Karpas-422 (cell line): Measurements from ENCODE around the gene ZNF148. TPM values are rescaled to one million over a fixed set of nuclear protein-coding genes. Genes with fewer than 3 reads are reported as not detected.

Experiments used
- DNase-seq: peaks from one replicate; pipeline ENCODE4 v3.0.0-alpha.2; 2015
- H2AFZ ChIP-seq: fragments of 200-600 bp; sonication (generic); 2 replicates; pipeline ENCODE4 v1.6.1; 2014; ENCODE audit warnings: antibody characterized with exemption, low read length, mixed read lengths
- H3K27ac ChIP-seq: fragments of 200-600 bp; sonication (generic); 2 replicates; pipeline ENCODE4 v1.5.1; 2014; ENCODE audit warnings: mild to moderate bottlenecking, low read length, moderate library complexity
- H3K27me3 ChIP-seq: fragments of 200-600 bp; sonication (generic); 2 replicates; pipeline ENCODE4 v1.6.1; 2014; ENCODE audit warnings: low read length, mixed read lengths
- H3K36me3 ChIP-seq: fragments of 200-600 bp; sonication (generic); 2 replicates; pipeline ENCODE4 v1.6.1; 2014; ENCODE audit warnings: low read length, mixed read lengths; ENCODE audit not compliant: insufficient read depth
- H3K4me1 ChIP-seq: fragments of 200-600 bp; sonication (generic); 2 replicates; pipeline ENCODE4 v1.6.1; 2014; ENCODE audit warnings: mild to moderate bottlenecking, low read length, mixed read lengths
- H3K4me2 ChIP-seq: fragments of 200-600 bp; sonication (generic); 2 replicates; pipeline ENCODE4 v1.6.1; 2014; ENCODE audit warnings: low read length, low read depth, mild to moderate bottlenecking; ENCODE audit not compliant: poor library complexity, severe bottlenecking
- H3K4me3 ChIP-seq: fragments of 200-600 bp; sonication (generic); 2 replicates; pipeline ENCODE4 v1.5.1; 2014; ENCODE audit warnings: mild to moderate bottlenecking, antibody characterized with exemption, low read length, mixed read lengths
- H3K79me2 ChIP-seq: fragments of 200-600 bp; sonication (generic); 2 replicates; pipeline ENCODE4 v1.6.1; 2014; ENCODE audit warnings: mild to moderate bottlenecking, low read length, mixed read lengths
- H3K9ac ChIP-seq: fragments of 200-600 bp; sonication (generic); 2 replicates; pipeline ENCODE4 v1.6.0; 2014; ENCODE audit warnings: low read length
- H3K9me2 ChIP-seq: fragments of 200-600 bp; sonication (generic), shearing (Covaris generic); replicated peaks from 2 replicates; pipeline ENCODE4 v1.6.0; 2014; ENCODE audit warnings: mild to moderate bottlenecking, low read length, moderate library complexity; ENCODE audit not compliant: insufficient read depth
- H3K9me3 ChIP-seq: fragments of 300-700, 200-600 bp; sonication (generic); 2 replicates; pipeline ENCODE4 v1.6.1; 2014; ENCODE audit warnings: low read length, mixed read lengths
- H4K20me1 ChIP-seq: fragments of 200-600 bp; sonication (generic); 2 replicates; pipeline ENCODE4 v1.6.1; 2014; ENCODE audit warnings: mild to moderate bottlenecking, antibody characterized with exemption, low read length, low read depth; ENCODE audit not compliant: insufficient read depth
- total RNA-seq: library from RNA; depleted of rRNA; stranded (reverse); fragments of >200 nt; shearing (Covaris generic); gene quantifications from 2 replicates; pipeline ENCODE4 v1.2.3, GENCODE V29; 2014; ENCODE audit warnings: low replicate concordance

ZNF148 gene
- total RNA-seq, 1 experiment from 2014 or later = 53.8 TPM

GRCh38 chr3:125220727-125221429 lies 154.2 kb downstream of the ZNF148 start:
- Histone ChIP-seq H3K4me3 (no peak overlapping the region), H3K79me2 (no peaks in the 10 kb centered on the region), H3K9ac (no peak overlapping the region), H2AFZ (no peak overlapping the region), H3K27ac (no peak overlapping the region), H3K27me3 (no peaks in the 10 kb centered on the region), H3K4me2 (no peak overlapping the region), H3K9me3 (no peaks in the 10 kb centered on the region), H3K9me2 (no peaks in the 10 kb centered on the region), H3K4me1 (no peaks in the 10 kb centered on the region), H3K36me3 (peaks cover 3% of the 10 kb centered on the region; the same call in 1 of the 2 replicates), H4K20me1 (no peaks in the 10 kb centered on the region)
- DNase-seq = no peak

- Histone ChIP-seq H2AFZ (no peak overlapping the region), H3K9me3 (no peaks in the 10 kb centered on the region), H3K79me2 (no peaks in the 10 kb centered on the region), H3K27ac (no peak overlapping the region), H3K36me3 (no peaks in the 10 kb centered on the region), H3K4me1 (no peaks in the 10 kb centered on the region), H3K4me3 (no peak overlapping the region), H3K9me2 (no peaks in the 10 kb centered on the region), H3K9ac (no peak overlapping the region), H4K20me1 (no peaks in the 10 kb centered on the region), H3K4me2 (no peak overlapping the region), H3K27me3 (no peaks in the 10 kb centered on the region)
- no peak for DNase-seq
Observed at GRCh38 chr3:125220183-125220582, 154.9 kb downstream of the ZNF148 start.

GRCh38 chr3:125219261-125219701 lies 155.8 kb downstream of the ZNF148 start:
- Histone ChIP-seq H3K9me2 (no peaks in the 10 kb centered on the region), H3K9me3 (no peaks in the 10 kb centered on the region), H4K20me1 (no peaks in the 10 kb centered on the region), H3K4me2 (no peak overlapping the region), H3K27me3 (no peaks in the 10 kb centered on the region), H3K27ac (no peak overlapping the region), H3K4me1 (no peaks in the 10 kb centered on the region), H3K4me3 (no peak overlapping the region), H3K9ac (no peak overlapping the region), H3K79me2 (no peaks in the 10 kb centered on the region), H3K36me3 (no peaks in the 10 kb centered on the region), H2AFZ (no peak overlapping the region)
- no peak for DNase-seq

GRCh38 chr3:125214738-125215137 lies 160.4 kb downstream of the ZNF148 start:
- Histone ChIP-seq H3K27ac (no peak overlapping the region), H3K27me3 (no peaks in the 10 kb centered on the region), H3K9ac (no peak overlapping the region), H3K9me3 (no peaks in the 10 kb centered on the region), H2AFZ (no peak overlapping the region), H3K79me2 (no peaks in the 10 kb centered on the region), H3K4me2 (no peak overlapping the region), H3K9me2 (no peaks in the 10 kb centered on the region), H4K20me1 (no peaks in the 10 kb centered on the region), H3K36me3 (no peaks in the 10 kb centered on the region), H3K4me3 (no peak overlapping the region), H3K4me1 (no peaks in the 10 kb centered on the region)
- no peak for DNase-seq

GRCh38 chr3:125213946-125214542 lies 161.1 kb downstream of the ZNF148 start:
- H4K20me1 ChIP-seq = no peaks in the 10 kb centered on the region
- no peaks in the 10 kb centered on the region for H3K9me3 ChIP-seq
- H3K9ac ChIP-seq = no peak overlapping the region
- no peak overlapping the region for H3K27ac ChIP-seq
- H3K79me2 ChIP-seq = no peaks in the 10 kb centered on the region
- no peak overlapping the region for H3K4me3 ChIP-seq
- H2AFZ ChIP-seq = no peak overlapping the region
- no peaks in the 10 kb centered on the region for H3K36me3 ChIP-seq
- no peaks in the 10 kb centered on the region for H3K4me1 ChIP-seq
- DNase-seq = no peak
- H3K4me2 ChIP-seq = no peak overlapping the region
- H3K27me3 ChIP-seq = no peaks in the 10 kb centered on the region
- H3K9me2 ChIP-seq = no peaks in the 10 kb centered on the region

GRCh38 chr3:125213364-125213755 lies 161.8 kb downstream of the ZNF148 start:
- no peak overlapping the region for H3K27ac ChIP-seq
- no peaks in the 10 kb centered on the region for H3K9me2 ChIP-seq
- no peak for DNase-seq
- no peak overlapping the region for H2AFZ ChIP-seq
- H3K4me3 ChIP-seq = no peak overlapping the region
- H3K4me2 ChIP-seq = no peak overlapping the region
- no peaks in the 10 kb centered on the region for H3K4me1 ChIP-seq
- no peaks in the 10 kb centered on the region for H3K36me3 ChIP-seq
- H3K9ac ChIP-seq = no peak overlapping the region
- no peaks in the 10 kb centered on the region for H3K27me3 ChIP-seq
- no peaks in the 10 kb centered on the region for H3K9me3 ChIP-seq
- H4K20me1 ChIP-seq = no peaks in the 10 kb centered on the region
- H3K79me2 ChIP-seq = no peaks in the 10 kb centered on the region

- no peak within 1 kb of the TSS for H2AFZ ChIP-seq
- H3K4me1 ChIP-seq = no peaks in the 10 kb centered on the region
- H4K20me1 ChIP-seq = no peaks in the 10 kb centered on the region
- no peak within 1 kb of the TSS for H3K27ac ChIP-seq
- no peak for DNase-seq
- H3K27me3 ChIP-seq = no peaks in the 10 kb centered on the region
- no peaks in the 10 kb centered on the region for H3K9me2 ChIP-seq
- no peak within 1 kb of the TSS for H3K9ac ChIP-seq
- H3K79me2 ChIP-seq = no peaks in the 10 kb centered on the region
- no peak within 1 kb of the TSS for H3K4me3 ChIP-seq
- no peaks in the 10 kb centered on the region for H3K9me3 ChIP-seq
- no peak within 1 kb of the TSS for H3K4me2 ChIP-seq
- no peaks in the 10 kb centered on the region for H3K36me3 ChIP-seq
Observed at GRCh38 chr3:125212509-125213363, 162.4 kb downstream of the ZNF148 start, which contains the start of gene SLC12A8. TSS of gene SLC12A8 (minus strand) at chr3:125212748. CDS start at chr3:125211349, 1,399 bp downstream.

- DNase-seq = no peak
- H3K79me2 ChIP-seq = no peaks in the 10 kb centered on the region
- no peaks in the 10 kb centered on the region for H3K4me1 ChIP-seq
- no peak overlapping the region for H3K4me2 ChIP-seq
- no peaks in the 10 kb centered on the region for H3K9me2 ChIP-seq
- no peak overlapping the region for H2AFZ ChIP-seq
- no peak overlapping the region for H3K9ac ChIP-seq
- H3K4me3 ChIP-seq = no peak overlapping the region
- H4K20me1 ChIP-seq = no peaks in the 10 kb centered on the region
- no peaks in the 10 kb centered on the region for H3K27me3 ChIP-seq
- no peaks in the 10 kb centered on the region for H3K9me3 ChIP-seq
- H3K36me3 ChIP-seq = no peaks in the 10 kb centered on the region
- no peak overlapping the region for H3K27ac ChIP-seq
Observed at GRCh38 chr3:125212091-125212508, 163.0 kb downstream of the ZNF148 start.
